Dendritic cell treated with granulocyte-macrophage colony-stimulating factor and Interleukin-4, amounts not matched to agents 40 ng/mL and 50 ng/mL, for 4 days (primary cell): ENCODE measurements around the gene FZD4.
"Not testable (repeated sequence)": the region's sequence is repeated elsewhere in the genome, so short reads cannot be mapped to it uniquely, and the experiment has no call there.

Source experiments
- H3K27ac Mint-ChIP-seq: one replicate; pipeline ENCODE4 v1.8.0; 2022; ENCODE audit warnings: mild to moderate bottlenecking, mixed read lengths
- H3K27me3 Mint-ChIP-seq: one replicate; pipeline ENCODE4 v1.8.0; 2022; ENCODE audit warnings: mild to moderate bottlenecking, mixed read lengths
- H3K36me3 Mint-ChIP-seq: one replicate; pipeline ENCODE4 v1.8.0; 2022; ENCODE audit warnings: low read depth, mixed read lengths
- H3K4me1 Mint-ChIP-seq: one replicate; pipeline ENCODE4 v1.8.0; 2022; ENCODE audit warnings: low read depth, mixed read lengths
- H3K4me3 Mint-ChIP-seq: one replicate; pipeline ENCODE4 v1.8.0; 2022; ENCODE audit warnings: mild to moderate bottlenecking, moderate library complexity, mixed read lengths
- H3K9me3 Mint-ChIP-seq: one replicate; pipeline ENCODE4 v1.8.0; 2022; ENCODE audit warnings: mixed read lengths
- intact Hi-C: fragments of 100-400 bp; cut with micrococcal nuclease; formaldehyde crosslinking; loops from one replicate; pipeline ENCODE4 v1.15.0; 2022

FZD4 gene

GRCh38 chr11:86918973-86919372, 36.2 kb downstream of the FZD4 start:
- intact Hi-C loops = no loop called here
- Mint-ChIP-seq H3K9me3 (no peaks in the 10 kb centered on the region), H3K27ac (no peak overlapping the region), H3K4me1 (no peaks in the 10 kb centered on the region), H3K4me3 (no peak overlapping the region), H3K27me3 (no peaks in the 10 kb centered on the region), H3K36me3 (no peaks in the 10 kb centered on the region)

DNA sequence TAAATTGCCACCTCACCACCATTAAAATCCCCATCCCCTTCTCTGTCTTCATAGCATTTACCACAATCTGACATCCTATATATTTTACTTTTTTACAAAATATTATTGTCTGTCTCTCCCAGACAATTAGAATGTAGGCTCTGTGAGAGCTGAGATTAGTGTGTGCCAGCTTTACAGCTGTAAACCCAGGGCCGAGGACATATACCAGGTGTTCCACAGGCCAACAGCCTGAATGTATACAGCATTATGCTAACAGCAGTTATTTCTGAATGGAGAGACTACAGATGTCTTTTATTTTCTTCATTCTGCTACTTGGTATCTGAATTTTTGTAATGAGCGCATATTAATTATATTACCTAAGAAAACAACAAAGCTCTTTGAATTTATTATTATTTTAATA, 36.7 kb downstream of the FZD4 start:
- Mint-ChIP-seq H3K4me3 (no peak overlapping the region), H3K4me1 (no peaks in the 10 kb centered on the region), H3K27me3 (peaks cover 2% of the 10 kb centered on the region), H3K27ac (no peak overlapping the region), H3K36me3 (no peaks in the 10 kb centered on the region), H3K9me3 (no peaks in the 10 kb centered on the region)
- intact Hi-C loops = no loop called here

GRCh38 chr11:86917589-86917988, 37.6 kb downstream of the FZD4 start:
- Mint-ChIP-seq H3K36me3 (no peaks in the 10 kb centered on the region), H3K9me3 (no peaks in the 10 kb centered on the region), H3K4me3 (no peak overlapping the region), H3K27ac (no peak overlapping the region), H3K4me1 (no peaks in the 10 kb centered on the region), H3K27me3 (peaks cover 2% of the 10 kb centered on the region)
- intact Hi-C loops = no loop called here

- no peak overlapping the region for H3K4me3 Mint-ChIP-seq
- intact Hi-C loops = no loop called here
- no peaks in the 10 kb centered on the region for H3K4me1 Mint-ChIP-seq
- no peaks in the 10 kb centered on the region for H3K36me3 Mint-ChIP-seq
- H3K9me3 Mint-ChIP-seq = no peaks in the 10 kb centered on the region
- H3K27ac Mint-ChIP-seq = no peak overlapping the region
- H3K27me3 Mint-ChIP-seq = peaks cover 2% of the 10 kb centered on the region
Observed at GRCh38 chr11:86916330-86916729, 38.9 kb downstream of the FZD4 start.

DNA sequence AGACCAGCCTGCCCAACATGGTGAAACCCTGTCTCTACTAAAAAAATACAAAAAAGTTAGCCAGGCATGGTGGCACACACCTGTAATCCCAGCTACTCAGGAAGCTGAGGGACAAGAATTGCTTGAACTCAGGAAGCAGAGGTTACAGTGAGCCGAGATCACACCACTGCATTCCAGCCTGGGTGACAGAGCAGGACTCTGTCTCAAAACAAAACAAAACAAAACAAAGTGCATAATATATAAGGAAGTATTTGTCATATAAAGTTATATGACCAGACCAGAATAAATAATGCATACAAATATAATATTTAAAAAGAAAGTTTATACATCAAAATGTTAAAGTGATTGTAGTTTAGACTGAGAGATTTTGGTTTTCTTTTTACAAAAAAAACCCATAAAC, 39.3 kb downstream of the FZD4 start:
- intact Hi-C loops = not testable (repeated sequence)

GRCh38 chr11:86914865-86915519, 40.2 kb downstream of the FZD4 start:
- H3K4me3 Mint-ChIP-seq = no peak overlapping the region
- no peak overlapping the region for H3K27ac Mint-ChIP-seq
- H3K4me1 Mint-ChIP-seq = no peaks in the 10 kb centered on the region
- no peaks in the 10 kb centered on the region for H3K9me3 Mint-ChIP-seq
- no peaks in the 10 kb centered on the region for H3K36me3 Mint-ChIP-seq
- intact Hi-C loops = no loop called here
- peaks cover 2% of the 10 kb centered on the region for H3K27me3 Mint-ChIP-seq

More for the DNA sequence above, 39.3 kb downstream of the FZD4 start:
- H3K9me3 Mint-ChIP-seq, H3K4me3 Mint-ChIP-seq, H3K27me3 Mint-ChIP-seq, H3K36me3 Mint-ChIP-seq, H3K4me1 Mint-ChIP-seq, H3K27ac Mint-ChIP-seq: not testable (repeated sequence)

GRCh38 chr11:86912238-86912637, 43.0 kb downstream of the FZD4 start:
- Mint-ChIP-seq H3K4me1 (no peaks in the 10 kb centered on the region), H3K9me3 (no peaks in the 10 kb centered on the region), H3K27ac (no peak overlapping the region), H3K27me3 (peaks cover 2% of the 10 kb centered on the region), H3K36me3 (no peaks in the 10 kb centered on the region), H3K4me3 (no peak overlapping the region)
- intact Hi-C loops = no loop called here

- no peak overlapping the region for H3K4me3 Mint-ChIP-seq
- peaks cover 2% of the 10 kb centered on the region for H3K27me3 Mint-ChIP-seq
- intact Hi-C loops = no loop called here
- no peaks in the 10 kb centered on the region for H3K36me3 Mint-ChIP-seq
- H3K9me3 Mint-ChIP-seq = no peaks in the 10 kb centered on the region
- H3K4me1 Mint-ChIP-seq = no peaks in the 10 kb centered on the region
- H3K27ac Mint-ChIP-seq = no peak overlapping the region
Observed at GRCh38 chr11:86910592-86910991, 44.6 kb downstream of the FZD4 start.

DNA sequence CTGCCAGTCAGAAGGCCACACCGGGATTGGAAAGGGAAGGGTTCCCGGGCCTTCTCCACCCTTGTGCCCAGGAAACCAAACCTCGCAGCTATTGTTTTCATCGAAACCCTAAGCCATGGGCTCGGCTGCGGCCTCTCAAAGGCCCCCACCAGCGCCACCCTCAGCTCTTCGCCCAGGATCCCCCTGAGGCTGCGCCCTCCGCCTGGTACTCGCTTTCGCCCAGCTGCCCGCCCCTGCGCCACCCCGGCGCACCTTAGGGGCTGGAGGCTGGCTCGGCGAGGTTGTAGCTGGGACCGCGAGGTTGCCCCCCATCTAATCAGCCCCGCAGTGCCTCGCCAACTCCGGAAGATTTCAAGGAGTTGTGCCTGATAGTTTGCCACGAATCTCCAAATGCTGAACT, 49.0 kb downstream of the FZD4 start:
- intact Hi-C loops = no loop called here
- no peaks in the 10 kb centered on the region for H3K36me3 Mint-ChIP-seq
- H3K4me3 Mint-ChIP-seq = no peak overlapping the region
- no peaks in the 10 kb centered on the region for H3K4me1 Mint-ChIP-seq
- H3K9me3 Mint-ChIP-seq = no peaks in the 10 kb centered on the region
- H3K27me3 Mint-ChIP-seq = no peaks in the 10 kb centered on the region
- no peak overlapping the region for H3K27ac Mint-ChIP-seq

DNA sequence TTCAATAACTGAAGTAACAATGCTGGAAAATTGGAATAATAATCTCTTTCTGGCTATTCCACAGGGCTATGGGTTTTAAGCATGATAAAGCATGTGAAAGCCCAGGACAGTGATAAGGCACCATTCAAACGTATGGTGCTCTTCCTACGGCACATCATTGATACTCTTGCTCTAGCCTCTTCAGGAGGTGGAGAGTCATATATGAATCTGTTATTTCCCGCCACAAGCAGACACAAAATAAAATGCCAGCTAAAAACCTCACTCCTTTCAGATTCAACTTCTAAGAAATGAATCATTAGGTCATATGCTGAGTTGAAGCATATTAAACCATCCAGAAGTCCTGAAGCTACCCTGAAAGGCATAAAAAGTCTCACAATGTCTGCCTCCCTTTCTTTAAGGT, 49.9 kb downstream of the FZD4 start:
- Mint-ChIP-seq H3K4me1 (no peaks in the 10 kb centered on the region), H3K9me3 (no peaks in the 10 kb centered on the region), H3K27me3 (no peaks in the 10 kb centered on the region), H3K27ac (no peak overlapping the region), H3K4me3 (no peak overlapping the region), H3K36me3 (no peaks in the 10 kb centered on the region)
- intact Hi-C loops = no loop called here

- H3K4me1 Mint-ChIP-seq = no peaks in the 10 kb centered on the region
- H3K27me3 Mint-ChIP-seq = no peaks in the 10 kb centered on the region
- H3K4me3 Mint-ChIP-seq = no peak overlapping the region
- no peaks in the 10 kb centered on the region for H3K9me3 Mint-ChIP-seq
- H3K27ac Mint-ChIP-seq = no peak overlapping the region
- no peaks in the 10 kb centered on the region for H3K36me3 Mint-ChIP-seq
- intact Hi-C loops = no loop called here
Observed at GRCh38 chr11:86904001-86904400, 51.2 kb downstream of the FZD4 start.

GRCh38 chr11:86902345-86902744, 52.9 kb downstream of the FZD4 start:
- Mint-ChIP-seq H3K4me3 (no peak overlapping the region), H3K27ac (no peak overlapping the region), H3K27me3 (no peaks in the 10 kb centered on the region), H3K4me1 (no peaks in the 10 kb centered on the region), H3K36me3 (no peaks in the 10 kb centered on the region), H3K9me3 (no peaks in the 10 kb centered on the region)
- intact Hi-C loops = no loop called here

DNA sequence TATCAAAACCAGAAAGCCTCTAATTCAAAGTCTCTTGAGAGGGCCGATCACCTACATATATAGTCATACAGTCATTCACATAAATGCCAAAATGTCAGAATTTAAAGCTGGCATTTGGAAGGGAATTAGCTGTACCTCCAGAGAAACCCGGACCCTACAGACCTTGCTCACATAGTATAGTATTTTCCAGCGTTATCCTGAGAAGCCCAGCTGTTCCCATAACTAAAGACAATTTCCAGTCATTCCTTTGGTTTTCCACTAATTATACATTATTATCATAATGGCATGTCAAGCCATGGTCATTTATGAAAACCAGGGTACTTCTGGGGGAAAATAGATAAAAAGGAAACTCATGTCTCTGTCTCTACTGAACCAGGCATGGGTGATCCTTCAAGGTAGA, 53.6 kb downstream of the FZD4 start:
- no peaks in the 10 kb centered on the region for H3K36me3 Mint-ChIP-seq
- H3K4me1 Mint-ChIP-seq = no peaks in the 10 kb centered on the region
- intact Hi-C loops = no loop called here
- no peaks in the 10 kb centered on the region for H3K9me3 Mint-ChIP-seq
- no peak overlapping the region for H3K4me3 Mint-ChIP-seq
- no peaks in the 10 kb centered on the region for H3K27me3 Mint-ChIP-seq
- H3K27ac Mint-ChIP-seq = no peak overlapping the region

DNA sequence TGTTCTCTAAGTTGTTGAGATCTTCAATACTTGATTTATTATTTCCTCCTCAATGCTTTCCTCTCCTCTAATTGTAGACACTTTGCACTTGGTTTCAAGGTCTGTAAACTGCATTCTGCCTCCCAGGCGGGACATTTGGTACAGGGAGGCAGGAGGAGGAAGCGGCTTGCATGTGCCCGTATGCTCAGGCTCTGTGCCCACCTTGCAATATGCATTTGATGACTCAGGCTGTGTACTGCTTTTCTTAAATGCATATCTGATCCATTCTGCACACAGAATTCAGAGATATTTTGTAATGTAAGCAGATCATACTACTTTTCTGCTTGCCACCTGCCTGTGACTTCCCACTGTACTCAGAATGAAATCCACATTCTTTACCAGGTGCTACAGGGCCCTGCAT, 55.0 kb downstream of the FZD4 start:
- Mint-ChIP-seq H3K4me3 (no peak overlapping the region), H3K36me3 (no peaks in the 10 kb centered on the region), H3K27me3 (no peaks in the 10 kb centered on the region), H3K9me3 (no peaks in the 10 kb centered on the region), H3K4me1 (no peaks in the 10 kb centered on the region), H3K27ac (no peak overlapping the region)
- intact Hi-C loops = no loop called here

DNA sequence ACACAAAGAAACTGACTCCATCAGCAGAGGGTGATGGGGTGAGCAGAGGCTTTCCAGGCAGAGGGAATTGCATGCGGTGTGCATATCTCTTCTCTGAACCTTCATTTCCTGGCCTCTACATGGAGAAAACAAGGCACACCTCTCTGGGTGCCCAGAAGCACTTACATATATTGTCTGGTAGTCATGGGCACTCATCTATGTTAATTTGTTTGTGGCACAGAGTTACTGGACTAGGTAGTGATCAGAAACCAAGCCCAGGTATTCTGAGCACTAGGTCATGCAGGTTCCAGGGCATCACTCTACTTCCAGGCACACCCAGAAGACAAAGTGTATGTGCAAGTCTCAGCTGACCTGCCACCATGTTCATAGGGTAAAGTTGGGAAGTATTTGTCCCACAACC, 56.5 kb downstream of the FZD4 start:
- intact Hi-C loops = no loop called here
- Mint-ChIP-seq H3K4me3 (no peak overlapping the region), H3K4me1 (no peaks in the 10 kb centered on the region), H3K9me3 (no peaks in the 10 kb centered on the region), H3K27me3 (no peaks in the 10 kb centered on the region), H3K27ac (no peak overlapping the region), H3K36me3 (no peaks in the 10 kb centered on the region)
